ENCODE measurements around the gene KCNJ12. TPM values are rescaled to one million over a fixed set of nuclear protein-coding genes. Genes with fewer than 3 reads are reported as not detected.
"Not testable (repeated sequence)": the region's sequence is repeated elsewhere in the genome, so short reads cannot be mapped to it uniquely, and the experiment has no call there.

The KCNJ12 gene
- total RNA-seq, 2 donors from 2014 or later = not detected

DNA sequence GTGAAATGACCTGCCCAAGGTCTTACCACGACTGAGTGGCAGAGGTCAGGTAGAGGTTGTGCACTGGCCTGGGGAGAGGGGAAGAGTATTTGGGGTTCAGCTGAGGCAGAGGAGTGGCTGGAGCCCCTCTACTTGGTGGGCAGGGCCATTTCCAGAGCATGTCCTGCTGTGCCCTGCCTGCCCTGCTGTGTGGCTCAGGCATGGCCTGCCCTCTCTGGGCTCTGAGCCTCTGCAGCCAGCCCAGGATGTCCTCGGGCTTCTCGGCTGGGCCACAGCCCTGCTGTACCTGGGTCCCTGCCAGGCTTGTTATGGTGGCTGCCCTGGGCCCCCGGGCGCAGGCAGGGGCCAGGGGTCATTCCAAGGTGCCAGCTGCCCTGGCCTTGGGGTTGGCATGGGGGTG lies 19.6 kb downstream of the KCNJ12 start:
- Mint-ChIP-seq H3K4me3 (no peak overlapping the region), H3K27ac (no peak overlapping the region), H3K36me3 (no peaks in the 10 kb centered on the region), H3K27me3 (peaks cover 0 to 2% of the 10 kb centered on the region in 2 donors), H3K4me1 (ENCODE audit: low read depth in 2 of 2) (peaks cover 0 to 3% of the 10 kb centered on the region in 2 donors), H3K9me3 (no peaks in the 10 kb centered on the region)
- no peak for ATAC-seq
- no peak for DNase-seq (ENCODE audit: low spot score)

DNA sequence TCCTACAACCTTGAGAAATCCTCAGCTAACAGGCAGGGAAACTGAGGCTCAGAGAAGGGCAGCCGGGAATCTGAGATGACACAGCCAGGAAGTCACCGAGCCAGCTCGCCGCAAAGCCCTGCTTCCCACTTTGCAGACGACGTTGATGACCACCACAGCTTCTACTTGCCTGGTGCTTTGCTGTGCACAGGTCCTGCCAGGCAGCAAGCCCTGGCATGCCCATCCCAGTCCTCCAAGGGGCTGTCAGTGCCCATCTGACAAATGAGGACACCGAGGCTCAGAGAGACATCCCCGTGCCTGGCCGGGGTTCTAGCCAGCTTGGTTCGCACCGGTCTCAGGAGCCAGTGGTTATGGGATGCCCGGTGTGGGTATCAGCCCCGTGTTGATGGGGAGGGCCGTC lies 20.1 kb downstream of the KCNJ12 start:
- H3K4me1 Mint-ChIP-seq (ENCODE audit: low read depth in 2 of 2) = peaks cover 0 to 3% of the 10 kb centered on the region in 2 donors
- H3K4me3 Mint-ChIP-seq = no peak overlapping the region
- H3K36me3 Mint-ChIP-seq = no peaks in the 10 kb centered on the region
- H3K27me3 Mint-ChIP-seq = peaks cover 0 to 2% of the 10 kb centered on the region in 2 donors
- DNase-seq (ENCODE audit: low spot score) = no peak
- H3K27ac Mint-ChIP-seq = no peak overlapping the region
- no peak for ATAC-seq
- H3K9me3 Mint-ChIP-seq = no peaks in the 10 kb centered on the region

DNA sequence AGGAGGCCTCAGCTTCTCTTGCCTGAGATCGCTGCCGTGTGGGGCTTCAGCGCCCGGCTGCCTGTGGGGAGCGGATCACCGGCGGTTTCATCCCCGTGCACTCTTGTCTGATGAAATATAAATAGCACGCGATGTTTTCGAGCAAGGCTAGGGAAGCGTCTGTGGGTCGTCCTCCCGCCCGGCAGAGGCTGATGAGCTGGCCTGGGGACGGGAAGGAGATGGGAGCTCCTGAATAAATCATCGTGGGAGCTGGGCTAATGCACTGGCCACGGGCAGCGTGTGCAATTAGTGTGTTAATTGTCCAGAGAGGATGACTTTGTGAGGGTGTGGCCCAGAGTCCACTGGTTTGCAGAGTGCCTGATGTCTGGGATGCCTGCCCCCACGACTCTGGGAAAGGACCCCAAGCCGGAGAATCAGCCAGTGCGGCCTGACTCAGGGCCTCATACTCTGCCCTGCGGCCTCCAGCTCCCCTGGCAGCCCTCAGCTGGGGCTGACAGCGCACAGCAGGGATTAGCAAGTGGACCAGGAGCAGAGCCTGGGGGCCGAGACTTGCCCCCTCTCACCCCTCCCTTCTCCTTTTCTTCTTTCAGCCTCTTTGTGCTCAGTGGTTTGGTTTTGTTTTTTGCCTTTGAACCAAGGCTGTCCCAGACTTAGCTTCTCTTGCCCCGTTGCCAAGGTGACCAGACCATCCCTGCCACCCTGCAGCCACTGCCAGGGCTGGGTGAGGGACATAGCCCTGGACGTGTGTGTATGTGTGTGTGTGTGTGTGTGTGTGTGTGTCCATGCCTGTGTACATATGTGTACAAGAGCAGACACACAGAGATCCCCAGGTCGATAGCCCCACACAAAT lies 21.4 kb downstream of the KCNJ12 start:
- DNase-seq (ENCODE audit: low spot score) (no peak), ATAC-seq (no peak)
- no peaks in the 10 kb centered on the region for H3K4me1 Mint-ChIP-seq (ENCODE audit: low read depth in 2 of 2)
- no peak overlapping the region for H3K4me3 Mint-ChIP-seq
- no peak overlapping the region for H3K27ac Mint-ChIP-seq
- H3K36me3 Mint-ChIP-seq = no peaks in the 10 kb centered on the region
- no peaks in the 10 kb centered on the region for H3K9me3 Mint-ChIP-seq
- no peaks in the 10 kb centered on the region for H3K27me3 Mint-ChIP-seq

DNA sequence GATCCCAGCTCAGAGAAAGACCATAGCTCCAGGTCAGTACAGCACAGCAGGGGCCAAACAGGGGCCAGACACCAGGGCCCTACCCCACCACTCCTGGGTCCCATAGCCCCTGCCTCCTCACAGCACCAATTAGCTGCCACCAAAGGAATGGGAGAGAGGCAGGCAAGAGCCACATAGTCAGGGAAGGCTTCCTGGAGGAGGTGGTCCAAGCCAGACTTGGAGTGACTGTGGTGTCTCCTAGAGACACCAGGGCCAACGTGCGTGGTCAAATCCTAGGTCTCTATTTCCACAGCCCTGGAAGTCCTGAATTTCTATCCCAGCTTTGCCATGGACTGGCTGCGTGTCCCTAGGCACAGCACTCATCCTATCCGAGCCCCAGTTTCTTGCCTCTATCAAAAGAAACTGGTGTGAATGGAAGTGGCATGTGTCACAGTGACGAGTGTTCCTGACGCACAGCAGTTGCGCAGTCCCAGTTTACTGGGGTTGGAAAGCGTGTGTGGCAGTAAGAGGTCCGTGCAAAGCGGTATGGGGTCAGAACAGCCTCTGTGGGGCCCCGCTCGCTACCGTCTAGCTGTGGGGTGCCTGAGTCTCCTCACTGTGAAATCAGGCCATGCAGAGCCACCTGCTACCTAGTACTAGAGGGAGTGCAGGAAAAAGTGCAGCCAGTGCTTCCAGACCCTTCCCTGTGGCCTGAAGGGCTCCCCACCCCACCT lies 23.5 kb downstream of the KCNJ12 start:
- Mint-ChIP-seq H3K4me3 (no peak overlapping the region), H3K36me3 (no peaks in the 10 kb centered on the region)
- no peak for ATAC-seq

DNA sequence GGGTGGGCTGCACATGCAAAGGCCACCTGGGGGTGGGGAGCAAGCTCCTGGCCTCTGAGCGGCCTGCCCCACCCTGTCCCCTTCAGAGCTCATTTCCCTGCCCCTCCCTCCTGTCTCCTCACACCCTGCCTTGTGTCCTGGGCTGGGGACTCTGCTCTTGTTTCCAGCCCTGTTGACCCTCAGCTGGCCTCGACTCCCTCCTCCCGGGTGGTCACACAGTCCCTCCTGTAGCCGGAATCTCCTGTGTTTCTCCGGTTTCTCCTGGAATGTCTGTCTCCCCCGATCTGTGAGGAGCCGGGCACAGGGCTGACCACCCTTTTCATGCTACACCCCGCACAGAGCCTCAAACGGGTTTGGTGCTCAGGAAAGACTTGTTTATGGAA lies 24.0 kb downstream of the KCNJ12 start:
- DNase-seq (ENCODE audit: low spot score); H3K4me3 Mint-ChIP-seq; H3K27me3 Mint-ChIP-seq; ATAC-seq; H3K36me3 Mint-ChIP-seq; H3K27ac Mint-ChIP-seq; H3K9me3 Mint-ChIP-seq; H3K4me1 Mint-ChIP-seq (ENCODE audit: low read depth in 2 of 2): not testable (repeated sequence)

More for the DNA sequence above, 23.5 kb downstream of the KCNJ12 start:
- peaks cover 0 to 3% of the 10 kb centered on the region in 2 donors for H3K4me1 Mint-ChIP-seq (ENCODE audit: low read depth in 2 of 2)
- no peak overlapping the region for H3K27ac Mint-ChIP-seq
- no peaks in the 10 kb centered on the region for H3K27me3 Mint-ChIP-seq
- H3K9me3 Mint-ChIP-seq = no peaks in the 10 kb centered on the region
- DNase-seq (ENCODE audit: low spot score) = no peak

DNA sequence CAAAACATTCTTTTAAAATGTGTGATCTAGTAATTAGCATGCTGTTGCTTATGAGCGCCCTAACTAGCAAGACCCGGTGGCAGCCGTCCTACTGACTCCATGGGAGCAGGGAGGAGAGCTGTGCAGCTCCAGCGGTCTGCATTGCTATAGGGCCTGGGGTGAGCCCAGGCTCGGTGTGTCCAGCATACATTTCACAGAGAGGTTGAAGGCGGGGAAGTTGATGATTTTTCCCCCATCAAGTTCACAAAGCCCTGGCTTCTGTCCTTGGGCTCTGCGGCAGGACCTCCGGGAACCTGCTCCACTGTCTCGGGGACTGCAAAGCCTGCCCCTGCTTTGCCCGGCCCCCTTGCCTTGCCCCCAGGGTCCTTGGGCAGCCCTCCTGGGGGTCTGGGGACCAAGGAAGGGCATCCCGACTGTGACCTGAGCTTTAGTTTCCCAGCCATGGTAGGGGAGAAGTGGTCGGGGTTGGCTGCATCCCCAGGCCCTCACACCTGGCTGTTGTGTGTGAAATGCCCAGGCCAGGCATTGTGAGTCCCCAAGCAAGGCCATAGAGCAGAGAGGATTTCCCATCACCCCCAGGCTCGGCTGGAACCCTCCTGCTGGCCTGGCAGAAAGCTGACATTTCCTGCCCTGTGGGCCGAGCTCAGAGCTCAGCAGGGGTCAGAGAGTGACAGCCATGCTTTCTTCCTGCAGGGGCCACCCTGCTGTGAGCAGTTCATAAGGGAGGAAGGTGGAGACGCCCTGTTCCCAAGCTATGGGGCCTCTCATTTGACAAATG lies 24.8 kb downstream of the KCNJ12 start:
- Mint-ChIP-seq H3K9me3 (no peaks in the 10 kb centered on the region), H3K27ac (no peak overlapping the region), H3K4me1 (ENCODE audit: low read depth in 2 of 2) (peaks cover 0 to 3% of the 10 kb centered on the region in 2 donors), H3K27me3 (no peaks in the 10 kb centered on the region), H3K36me3 (no peaks in the 10 kb centered on the region), H3K4me3 (no peak overlapping the region)
- no peak for DNase-seq (ENCODE audit: low spot score)
- no peak for ATAC-seq

DNA sequence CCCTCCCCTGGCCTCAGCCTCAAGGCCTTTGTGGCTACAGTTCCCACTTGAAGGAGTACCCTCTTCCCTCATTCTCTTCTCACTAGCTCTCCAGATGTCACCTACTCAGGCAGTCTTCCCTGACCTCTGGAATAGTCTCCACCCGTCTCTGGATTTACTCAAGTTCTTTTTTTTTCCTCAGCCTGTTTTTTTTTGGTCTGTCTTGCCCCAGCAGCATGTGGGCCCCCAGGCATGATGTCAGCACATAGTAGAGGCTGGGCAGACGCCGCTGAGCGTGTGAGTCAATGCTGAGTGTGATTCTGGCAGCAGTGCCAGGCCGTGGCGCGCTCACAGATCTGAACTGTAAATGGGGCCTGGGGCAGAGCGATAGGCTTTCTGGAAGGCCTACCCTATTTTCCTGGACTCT lies 26.0 kb downstream of the KCNJ12 start:
- not testable (repeated sequence) for DNase-seq (ENCODE audit: low spot score); H3K4me3 Mint-ChIP-seq; H3K36me3 Mint-ChIP-seq; H3K27me3 Mint-ChIP-seq; ATAC-seq; H3K27ac Mint-ChIP-seq; H3K4me1 Mint-ChIP-seq (ENCODE audit: low read depth in 2 of 2); H3K9me3 Mint-ChIP-seq

DNA sequence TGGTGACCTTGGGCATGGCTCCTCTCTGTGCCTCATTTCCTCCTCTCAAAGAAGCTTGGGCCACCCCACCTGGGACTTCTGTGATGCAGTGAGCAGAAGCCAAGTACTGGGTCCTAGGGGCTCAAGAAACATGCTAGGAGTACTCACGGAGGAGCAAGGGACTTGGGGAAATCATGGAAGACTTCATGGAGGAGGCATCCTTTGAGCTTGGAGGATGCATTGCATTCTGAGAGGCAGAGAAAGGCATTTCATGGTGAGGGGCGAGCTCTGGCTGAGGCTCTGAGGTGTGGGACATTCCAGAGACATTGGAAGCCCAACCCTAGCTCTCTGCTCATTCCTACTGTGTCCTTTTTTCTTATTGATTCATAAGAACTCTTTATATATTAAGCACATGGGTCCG lies 26.8 kb downstream of the KCNJ12 start:
- H3K36me3 Mint-ChIP-seq; H3K27me3 Mint-ChIP-seq; H3K4me3 Mint-ChIP-seq; H3K27ac Mint-ChIP-seq; H3K4me1 Mint-ChIP-seq (ENCODE audit: low read depth in 2 of 2); ATAC-seq; H3K9me3 Mint-ChIP-seq; DNase-seq (ENCODE audit: low spot score): not testable (repeated sequence)

DNA sequence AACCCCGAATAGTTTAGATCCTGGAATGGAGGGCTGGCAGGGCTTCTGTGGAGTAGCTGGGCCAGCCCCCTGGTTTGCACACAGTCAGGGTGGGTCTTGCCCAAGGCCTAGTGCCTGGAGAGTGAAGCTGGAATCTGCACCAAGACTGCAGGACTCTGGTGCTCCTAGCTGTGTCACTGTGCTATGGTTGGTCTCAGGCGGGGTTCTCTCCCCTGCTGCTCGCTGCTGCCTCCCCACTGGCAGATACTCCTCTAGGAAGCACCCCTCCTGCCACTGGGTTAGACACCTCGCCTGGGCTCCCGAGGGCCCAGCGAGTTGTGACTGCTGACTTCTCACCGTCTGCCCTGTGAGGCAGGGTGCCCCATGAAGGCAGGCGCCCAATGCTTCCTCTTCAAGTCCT lies 27.9 kb downstream of the KCNJ12 start:
- H3K4me3 Mint-ChIP-seq; H3K4me1 Mint-ChIP-seq (ENCODE audit: low read depth in 2 of 2); H3K36me3 Mint-ChIP-seq; H3K27me3 Mint-ChIP-seq; H3K27ac Mint-ChIP-seq; H3K9me3 Mint-ChIP-seq; DNase-seq (ENCODE audit: low spot score); ATAC-seq: not testable (repeated sequence)

DNA sequence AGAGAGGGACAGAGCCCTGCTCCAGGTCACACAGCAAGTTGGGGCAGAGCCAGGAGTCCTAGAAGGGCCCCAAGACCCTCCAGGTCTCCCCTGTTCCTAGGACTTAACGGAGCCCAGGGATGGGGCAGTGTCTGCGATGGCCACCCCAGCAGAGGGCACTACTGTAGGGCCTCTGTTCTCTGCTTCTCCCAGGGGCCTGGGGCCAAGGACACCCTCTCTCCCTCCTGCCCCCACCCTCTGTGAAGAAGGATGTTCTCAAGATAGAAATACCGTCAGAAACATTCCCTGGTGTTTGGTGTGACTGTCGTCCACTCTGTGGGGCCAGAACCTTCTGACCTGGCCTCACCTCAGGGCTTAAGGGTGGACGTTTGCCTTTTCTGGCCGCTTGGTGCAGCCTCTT lies 28.4 kb downstream of the KCNJ12 start:
- not testable (repeated sequence) for H3K36me3 Mint-ChIP-seq; H3K4me1 Mint-ChIP-seq (ENCODE audit: low read depth in 2 of 2); H3K27ac Mint-ChIP-seq; H3K9me3 Mint-ChIP-seq; DNase-seq (ENCODE audit: low spot score); ATAC-seq; H3K27me3 Mint-ChIP-seq; H3K4me3 Mint-ChIP-seq

DNA sequence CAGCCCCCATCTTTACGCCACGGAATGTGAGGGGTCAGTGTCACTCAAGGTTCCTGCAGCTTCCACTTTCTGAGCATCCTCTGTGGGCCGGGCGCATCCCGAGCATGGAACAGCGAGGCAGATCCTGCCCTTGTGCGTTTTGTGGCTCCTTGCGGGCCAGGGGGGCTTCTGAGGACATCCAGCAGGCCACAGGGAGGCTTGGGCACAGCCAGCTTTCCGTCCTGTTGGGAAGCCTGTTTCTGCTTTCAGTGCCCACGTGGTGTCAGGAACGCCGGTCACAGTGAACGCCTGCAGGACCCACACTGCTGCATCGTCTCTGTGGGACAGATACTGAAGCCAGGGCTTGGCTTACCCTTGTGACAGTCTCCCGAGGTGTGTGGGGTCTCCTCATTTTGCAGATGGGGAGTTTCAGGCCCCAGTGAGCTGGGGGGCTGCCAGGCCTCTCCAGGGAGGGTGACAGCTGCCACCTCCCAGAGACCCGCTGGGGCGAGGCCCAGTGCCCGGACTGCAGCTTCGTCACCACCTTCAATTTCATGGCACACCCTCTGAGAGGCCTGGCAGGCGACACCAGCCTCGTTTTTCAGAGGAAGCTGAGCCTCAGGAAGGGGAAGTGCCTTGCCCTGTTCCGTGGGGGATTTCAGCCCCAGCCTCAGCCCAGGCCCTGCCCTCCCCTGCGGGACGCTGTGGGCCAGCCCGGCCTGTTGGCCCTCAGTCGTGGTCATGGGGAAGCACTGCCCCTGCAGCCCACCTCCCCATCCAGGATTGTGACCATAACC lies 29.0 kb downstream of the KCNJ12 start:
- not testable (repeated sequence) for H3K4me1 Mint-ChIP-seq (ENCODE audit: low read depth in 2 of 2); H3K27me3 Mint-ChIP-seq; H3K36me3 Mint-ChIP-seq; ATAC-seq; H3K4me3 Mint-ChIP-seq; H3K9me3 Mint-ChIP-seq; H3K27ac Mint-ChIP-seq; DNase-seq (ENCODE audit: low spot score)

DNA sequence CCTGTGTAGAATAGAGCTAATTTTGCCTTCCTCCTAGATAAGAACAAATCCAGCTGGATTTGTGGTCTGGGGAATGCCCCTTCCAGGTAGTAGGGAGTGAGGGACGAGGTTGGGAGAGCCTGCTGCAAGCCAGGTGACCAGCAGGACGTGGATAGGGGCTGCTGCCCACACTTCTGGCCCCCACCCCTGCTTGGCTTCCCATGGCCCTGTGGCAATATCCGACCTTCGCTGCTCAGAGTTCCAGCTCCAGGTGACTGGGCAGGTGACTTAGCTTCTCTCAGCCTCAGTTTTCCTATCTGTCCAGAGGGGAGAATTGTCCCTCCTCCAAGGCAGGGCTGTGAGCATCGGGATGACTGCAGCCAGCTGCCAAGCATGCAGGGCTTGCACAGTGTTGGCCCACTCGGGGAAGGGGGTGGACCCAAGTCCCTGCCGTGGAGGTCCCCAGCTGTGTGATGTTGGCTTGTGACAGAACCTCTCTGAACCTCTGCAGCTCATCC lies 29.8 kb downstream of the KCNJ12 start:
- not testable (repeated sequence) for H3K27me3 Mint-ChIP-seq; ATAC-seq; H3K9me3 Mint-ChIP-seq; DNase-seq (ENCODE audit: low spot score); H3K4me3 Mint-ChIP-seq; H3K36me3 Mint-ChIP-seq; H3K27ac Mint-ChIP-seq; H3K4me1 Mint-ChIP-seq (ENCODE audit: low read depth in 2 of 2)
